Measurements from ENCODE around the gene ZBTB8A. TPM values are rescaled to one million over a fixed set of nuclear protein-coding genes. Genes with fewer than 3 reads are reported as not detected.

The ZBTB8A gene
- total RNA-seq, 1 experiment from 2014 or later = 3.5 TPM

GRCh38 chr1:32491386-32491785 lies 47.8 kb upstream of the ZBTB8A start:
- peaks cover 9% of the 10 kb centered on the region for H3K4me1 ChIP-seq (ENCODE audit: insufficient read depth, low read length)
- POLR2A ChIA-PET (ENCODE audit: unreplicated experiment) = no interaction called here
- no peak overlapping the region for H3K4me2 ChIP-seq (ENCODE audit: low read length)
- no peaks in the 10 kb centered on the region for H3K9me3 ChIP-seq (ENCODE audit: low read length)
- DNase-seq (no peak), ATAC-seq (no peak)
- no peaks in the 10 kb centered on the region for H3K79me2 ChIP-seq (ENCODE audit: low read length)
- H3K27me3 ChIP-seq (ENCODE audit: low read length) = no peaks in the 10 kb centered on the region
- no TSS peak for BruUV-seq (replicated peaks)
- CTCF ChIA-PET = no interaction called here
- TF ChIP-seq CTCF (conservative IDR thresholded peaks at IDR 0.05; ENCODE audit: low read depth, low read length) (no peak), EZH2 (IDR thresholded peaks at IDR 0.05; ENCODE audit: low read length, unreplicated experiment) (no peak), EZH2phosphoT487 (IDR thresholded peaks at IDR 0.05; ENCODE audit: borderline replicate concordance, low read length) (no peak)
- H3F3A ChIP-seq (ENCODE audit: low read length, unreplicated experiment) = no peaks in the 10 kb centered on the region
- H3K36me3 ChIP-seq (ENCODE audit: low read depth, low read length) = no peaks in the 10 kb centered on the region
- H3K9ac ChIP-seq (ENCODE audit: low read length) = no peak overlapping the region
- H3K4me3 ChIP-seq (ENCODE audit: low read length) = no peak overlapping the region
- no peak overlapping the region for H3K27ac ChIP-seq (ENCODE audit: low read length)
- intact Hi-C loops (cut with micrococcal nuclease) = no loop called here
- no peaks in the 10 kb centered on the region for H4K20me1 ChIP-seq (ENCODE audit: low read length)
- no peak overlapping the region for H2AFZ ChIP-seq (ENCODE audit: low read length)
- H3K9me2 ChIP-seq (replicated peaks; ENCODE audit: low read length) = no peaks in the 10 kb centered on the region

GRCh38 chr1:32494196-32494595 lies 45.0 kb upstream of the ZBTB8A start:
- intact Hi-C loops (cut with micrococcal nuclease) = no loop called here
- no peak overlapping the region for H3K4me2 ChIP-seq (ENCODE audit: low read length)
- CTCF ChIA-PET = no interaction called here

More at GRCh38 chr1:32494196-32494595, 45.0 kb upstream of the ZBTB8A start:
- H3K4me1 ChIP-seq (ENCODE audit: insufficient read depth, low read length) = no peaks in the 10 kb centered on the region
- POLR2A ChIA-PET (ENCODE audit: unreplicated experiment) = no interaction called here
- BruUV-seq (replicated peaks) = no TSS peak
- no peak overlapping the region for H2AFZ ChIP-seq (ENCODE audit: low read length)
- H3K79me2 ChIP-seq (ENCODE audit: low read length) = no peaks in the 10 kb centered on the region
- ATAC-seq = no peak
- H3K27me3 ChIP-seq (ENCODE audit: low read length) = no peaks in the 10 kb centered on the region
- no peaks in the 10 kb centered on the region for H3K36me3 ChIP-seq (ENCODE audit: low read depth, low read length)
- TF ChIP-seq CTCF (conservative IDR thresholded peaks at IDR 0.05; ENCODE audit: low read depth, low read length) (no peak), EZH2 (IDR thresholded peaks at IDR 0.05; ENCODE audit: low read length, unreplicated experiment) (no peak), EZH2phosphoT487 (IDR thresholded peaks at IDR 0.05; ENCODE audit: borderline replicate concordance, low read length) (no peak)
- no peaks in the 10 kb centered on the region for H4K20me1 ChIP-seq (ENCODE audit: low read length)
- H3K9me2 ChIP-seq (replicated peaks; ENCODE audit: low read length) = no peaks in the 10 kb centered on the region
- H3F3A ChIP-seq (ENCODE audit: low read length, unreplicated experiment) = no peaks in the 10 kb centered on the region
- H3K9me3 ChIP-seq (ENCODE audit: low read length) = no peaks in the 10 kb centered on the region
- no peak for DNase-seq
- H3K4me3 ChIP-seq (ENCODE audit: low read length) = no peak overlapping the region
- H3K9ac ChIP-seq (ENCODE audit: low read length) = no peak overlapping the region
- no peak overlapping the region for H3K27ac ChIP-seq (ENCODE audit: low read length)
